Liver (tissue), 9 donors: ENCODE data around the gene GREB1L. TPM values are rescaled to one million over a fixed set of nuclear protein-coding genes. Genes with fewer than 3 reads are reported as not detected.

Experiments
- DNase-seq: peaks from one replicate; pipeline ENCODE4 v3.0.0-alpha.2; 2017; ENCODE audit warnings: low spot score
- H3K27ac ChIP-seq, 2 donors: one replicate each; pipeline ENCODE4 v1.7.0; 2013; ENCODE audit warnings: inconsistent platforms in 2 of 2, low read length in 2 of 2, control low read depth in 1 of 2, low read depth in 1 of 2, mild to moderate bottlenecking in 1 of 2
- H3K27me3 ChIP-seq, 4 donors: one replicate each; pipeline versions ENCODE4 v1.6.1 to v1.7.0; 2013; ENCODE audit warnings: low read length in 3 of 4, inconsistent platforms in 1 of 4, mild to moderate bottlenecking in 1 of 4, moderate library complexity in 1 of 4; ENCODE audit not compliant: control insufficient read depth in 4 of 4, insufficient read depth in 4 of 4
- H3K36me3 ChIP-seq, 4 donors: one replicate each; pipeline versions ENCODE4 v1.6.1 to v1.7.0; 2013; ENCODE audit warnings: low read length in 3 of 4, mild to moderate bottlenecking in 3 of 4, low read depth in 1 of 4, moderate library complexity in 1 of 4; ENCODE audit not compliant: control insufficient read depth in 4 of 4, insufficient read depth in 3 of 4
- H3K4me1 ChIP-seq, 4 donors: one replicate each; pipeline versions ENCODE4 v1.6.1 to v1.7.0; 2013; ENCODE audit warnings: low read length in 3 of 4, mild to moderate bottlenecking in 3 of 4, moderate library complexity in 1 of 4; ENCODE audit not compliant: control insufficient read depth in 4 of 4, insufficient read depth in 4 of 4
- H3K4me3 ChIP-seq, 3 donors: one replicate each; pipeline versions ENCODE4 v1.6.1 to v1.7.0; 2013; ENCODE audit warnings: low read length in 3 of 3, control low read depth in 1 of 3, low read depth in 1 of 3, mild to moderate bottlenecking in 1 of 3
- H3K9ac ChIP-seq, 2 donors: one replicate each; pipeline ENCODE4 v1.7.0; 2013; ENCODE audit warnings: low read length in 2 of 2, mild to moderate bottlenecking in 2 of 2, moderate library complexity in 2 of 2, control low read depth in 1 of 2, low read depth in 1 of 2
- H3K9me3 ChIP-seq, 4 donors: one replicate each; pipeline versions ENCODE4 v1.6.1 to v1.7.0; 2013; ENCODE audit warnings: low read length in 3 of 4; ENCODE audit not compliant: control insufficient read depth in 4 of 4
- CTCF ChIP-seq: fragments of 150-350 bp; IDR thresholded peaks from 2 replicates; pipeline ENCODE4 v1.5.1; 2017; ENCODE audit warnings: improper control_type of control experiment, low read depth, low read length; ENCODE audit not compliant: missing input control
- EGR1 ChIP-seq, 2 donors: IDR thresholded peaks; 2 replicates each; pipeline ENCODE4 v1.6.1; 2016 to 2018; ENCODE audit warnings: antibody characterized with exemption in 2 of 2, low read depth in 2 of 2
- FOXA2 ChIP-seq: IDR thresholded peaks from 2 replicates; pipeline ENCODE4 v1.6.1; 2016; ENCODE audit warnings: antibody characterized with exemption
- HNF4A ChIP-seq, 2 donors: conservative IDR thresholded peaks; 2 replicates each; pipeline ENCODE4 v1.6.1; 2016; ENCODE audit warnings: antibody characterized with exemption in 2 of 2, mild to moderate bottlenecking in 2 of 2
- HNF4G ChIP-seq: IDR thresholded peaks from 2 replicates; pipeline ENCODE4 v1.6.1; 2016; ENCODE audit warnings: antibody characterized with exemption
- JUND ChIP-seq, 2 donors: IDR thresholded peaks; 2 replicates each; pipeline ENCODE4 v1.6.1; 2016; ENCODE audit warnings: antibody characterized with exemption in 2 of 2
- MAX ChIP-seq: IDR thresholded peaks from 2 replicates; pipeline ENCODE4 v1.6.1; 2016; ENCODE audit warnings: antibody characterized with exemption
- NR2F2 ChIP-seq: IDR thresholded peaks from 2 replicates; pipeline ENCODE4 v1.6.1; 2016; ENCODE audit warnings: antibody characterized with exemption
- WGBS: extraction: QIAGEN DNeasy Blood & Tissue Kit; methylation state at CpG from one replicate; pipeline ENCODE4 v1.1.7; 2013; 5-methylcytosine and 5-hydroxymethylcytosine counted together
- polyA plus RNA-seq, 2 donors: library from polyadenylated mRNA; stranded (reverse) in 1 of 2; unstranded in 1 of 2; fragments of 200-250 nt in 1 of 2; fragments of >200 nt in 1 of 2; fragmentation: Nextera tagmentation in 1 of 2; extraction: Ambion mirVana in 1 of 2; gene quantifications; one replicate each; pipeline versions ENCODE4 v1.2.1 to v1.2.3, GENCODE V29; 2013 to 2015
- total RNA-seq, 2 donors: library from RNA; depleted of rRNA; stranded (reverse); fragments of >200 nt; gene quantifications; one replicate each; pipeline ENCODE4 v1.2.3, GENCODE V29; 2014
- TF ChIP-seq, protein P1 (sequence below): IDR thresholded peaks from 2 replicates; pipeline ENCODE4 v1.6.1; 2016; ENCODE audit warnings: antibody characterized with exemption
- TF ChIP-seq, protein P2 (sequence below): IDR thresholded peaks from 2 replicates; pipeline ENCODE4 v1.6.1; 2016; ENCODE audit warnings: antibody characterized with exemption, mild to moderate bottlenecking
- donor health status: healthy.
- donor health status: healthy.
- donor health status: healthy.
- donor health status: healthy.
- donor health status: healthy.

GREB1L gene
- total and polyA plus RNA-seq, 4 donors: 1.2 to 13.1 (median 3.0) TPM

- no peak for TF ChIP-seq CTCF
- TF ChIP-seq NR2F2: no peak
- TF ChIP-seq HNF4A (conservative IDR thresholded peaks at IDR 0.05): peak; percentile 94 to 95
Observed at GRCh38 chr18:21264651-21265050, 22.6 kb downstream of the GREB1L start (continued).

DNA sequence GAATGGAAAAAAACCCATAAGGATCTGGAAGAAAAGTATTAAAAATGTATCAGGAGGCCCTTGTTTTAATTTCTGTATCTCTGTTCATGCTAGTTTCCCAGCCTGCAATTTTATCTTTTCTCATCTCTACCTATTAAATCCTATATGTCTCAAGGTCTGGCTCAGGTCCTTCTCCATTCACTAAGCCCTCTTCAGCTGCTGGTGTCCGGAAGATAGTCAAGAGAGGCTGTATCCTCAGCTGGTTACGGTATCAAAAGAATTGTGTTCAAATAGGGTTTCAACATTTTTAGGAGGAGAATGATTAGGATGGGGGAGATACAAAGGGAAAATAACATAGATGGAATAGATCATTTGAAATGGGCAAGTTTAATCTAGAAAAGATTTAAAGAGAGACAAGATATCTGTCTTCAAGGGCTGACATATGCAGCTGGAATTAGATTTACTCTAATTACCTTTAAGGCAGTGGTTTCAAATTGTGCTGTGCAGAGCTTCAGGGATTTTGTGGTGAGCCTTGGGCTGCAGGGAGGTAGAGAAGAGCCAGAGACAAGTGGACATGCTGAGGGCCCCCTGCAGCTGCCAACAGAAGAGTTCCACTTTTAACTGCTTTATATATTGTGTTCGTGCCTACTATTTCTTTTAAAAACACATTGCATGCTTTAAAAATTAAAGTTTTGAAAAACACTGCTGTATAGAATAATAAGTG lies 24.1 kb downstream of the GREB1L start:
- H3K36me3 ChIP-seq: no peaks in the 10 kb centered on the region
- no peaks in the 10 kb centered on the region for H3K9me3 ChIP-seq
- no peak for DNase-seq
- no peak overlapping the region for H3K27ac ChIP-seq
- 93% methylated on average over 3 of the region's 3 CpGs for WGBS
- peaks cover 5 to 25% (median 6%) of the 10 kb centered on the region in 4 donors for H3K4me1 ChIP-seq
- H3K4me3 ChIP-seq: no peak overlapping the region
- H3K27me3 ChIP-seq: no peaks in the 10 kb centered on the region
- no peak for TF ChIP-seq JUND (IDR thresholded peaks at IDR 0.05)
- TF ChIP-seq NR2F2: no peak
- TF ChIP-seq MAX: no peak
- TF ChIP-seq CTCF: no peak
- no peak for TF ChIP-seq EGR1 (IDR thresholded peaks at IDR 0.05; ENCODE audit: low read depth in 2 of 2)
- no peak overlapping the region for H3K9ac ChIP-seq

DNA sequence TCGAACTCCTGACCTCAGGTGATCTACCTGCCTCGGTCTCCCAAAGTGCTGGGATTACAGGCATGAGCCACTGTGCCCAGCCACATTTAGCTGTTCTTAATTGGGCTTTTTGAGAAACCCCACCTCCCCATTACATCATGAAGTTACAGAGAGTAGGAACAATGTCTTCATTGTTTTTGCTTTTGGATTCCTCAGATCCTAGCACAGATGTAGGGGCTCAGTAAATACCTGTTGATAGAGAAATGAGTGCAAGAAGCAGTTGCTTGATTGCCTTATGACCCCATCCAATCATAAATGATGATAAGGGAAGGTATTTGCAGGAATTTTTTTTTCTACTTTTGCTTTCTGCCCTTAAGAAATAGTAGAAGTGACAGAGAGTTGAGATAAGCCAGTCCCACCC lies 25.4 kb downstream of the GREB1L start:
- Histone ChIP-seq H3K27ac (no peak overlapping the region), H3K4me1 (peaks cover 5 to 25% (median 6%) of the 10 kb centered on the region in 4 donors), H3K36me3 (no peaks in the 10 kb centered on the region), H3K27me3 (no peaks in the 10 kb centered on the region), H3K4me3 (no peak overlapping the region), H3K9me3 (no peaks in the 10 kb centered on the region), H3K9ac (no peak overlapping the region)
- no peak for DNase-seq
- TF ChIP-seq JUND (IDR thresholded peaks at IDR 0.05): no peak
- TF ChIP-seq NR2F2: no peak
- TF ChIP-seq HNF4G: no peak
- TF ChIP-seq, protein P1, sequence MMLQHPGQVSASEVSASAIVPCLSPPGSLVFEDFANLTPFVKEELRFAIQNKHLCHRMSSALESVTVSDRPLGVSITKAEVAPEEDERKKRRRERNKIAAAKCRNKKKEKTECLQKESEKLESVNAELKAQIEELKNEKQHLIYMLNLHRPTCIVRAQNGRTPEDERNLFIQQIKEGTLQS: no peak
- TF ChIP-seq, protein P2, sequence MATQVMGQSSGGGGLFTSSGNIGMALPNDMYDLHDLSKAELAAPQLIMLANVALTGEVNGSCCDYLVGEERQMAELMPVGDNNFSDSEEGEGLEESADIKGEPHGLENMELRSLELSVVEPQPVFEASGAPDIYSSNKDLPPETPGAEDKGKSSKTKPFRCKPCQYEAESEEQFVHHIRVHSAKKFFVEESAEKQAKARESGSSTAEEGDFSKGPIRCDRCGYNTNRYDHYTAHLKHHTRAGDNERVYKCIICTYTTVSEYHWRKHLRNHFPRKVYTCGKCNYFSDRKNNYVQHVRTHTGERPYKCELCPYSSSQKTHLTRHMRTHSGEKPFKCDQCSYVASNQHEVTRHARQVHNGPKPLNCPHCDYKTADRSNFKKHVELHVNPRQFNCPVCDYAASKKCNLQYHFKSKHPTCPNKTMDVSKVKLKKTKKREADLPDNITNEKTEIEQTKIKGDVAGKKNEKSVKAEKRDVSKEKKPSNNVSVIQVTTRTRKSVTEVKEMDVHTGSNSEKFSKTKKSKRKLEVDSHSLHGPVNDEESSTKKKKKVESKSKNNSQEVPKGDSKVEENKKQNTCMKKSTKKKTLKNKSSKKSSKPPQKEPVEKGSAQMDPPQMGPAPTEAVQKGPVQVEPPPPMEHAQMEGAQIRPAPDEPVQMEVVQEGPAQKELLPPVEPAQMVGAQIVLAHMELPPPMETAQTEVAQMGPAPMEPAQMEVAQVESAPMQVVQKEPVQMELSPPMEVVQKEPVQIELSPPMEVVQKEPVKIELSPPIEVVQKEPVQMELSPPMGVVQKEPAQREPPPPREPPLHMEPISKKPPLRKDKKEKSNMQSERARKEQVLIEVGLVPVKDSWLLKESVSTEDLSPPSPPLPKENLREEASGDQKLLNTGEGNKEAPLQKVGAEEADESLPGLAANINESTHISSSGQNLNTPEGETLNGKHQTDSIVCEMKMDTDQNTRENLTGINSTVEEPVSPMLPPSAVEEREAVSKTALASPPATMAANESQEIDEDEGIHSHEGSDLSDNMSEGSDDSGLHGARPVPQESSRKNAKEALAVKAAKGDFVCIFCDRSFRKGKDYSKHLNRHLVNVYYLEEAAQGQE: no peak
- no peak for TF ChIP-seq FOXA2
- TF ChIP-seq CTCF: no peak
- 86% methylated on average over 2 of the region's 2 CpGs for WGBS
